ENCODE data around the gene USP11.

USP11 gene

DNA sequence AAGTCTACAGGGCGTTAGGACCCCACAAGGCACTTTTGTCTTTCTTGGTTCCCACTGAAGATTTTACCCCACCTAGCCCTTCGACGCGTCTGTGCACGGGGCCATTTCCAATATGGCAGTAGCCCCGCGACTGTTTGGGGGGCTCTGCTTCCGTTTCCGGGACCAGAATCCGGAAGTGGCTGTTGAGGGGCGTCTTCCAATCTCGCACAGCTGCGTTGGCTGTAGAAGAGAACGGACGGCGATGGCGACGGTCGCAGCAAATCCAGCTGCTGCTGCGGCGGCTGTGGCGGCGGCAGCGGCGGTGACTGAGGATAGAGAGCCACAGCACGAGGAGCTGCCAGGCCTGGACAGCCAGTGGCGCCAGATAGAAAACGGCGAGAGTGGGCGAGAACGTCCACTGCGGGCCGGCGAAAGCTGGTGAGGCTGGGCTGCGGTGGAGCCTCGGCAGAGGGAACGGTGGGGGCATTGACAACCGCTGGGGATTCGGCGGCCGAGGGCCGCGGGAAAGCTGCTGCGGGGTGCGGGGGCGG is at the start of gene USP11:
USP11 (plus strand) TSS at position 207 of the 530 bp plus-strand sequence; CDS start at position 242, 35 bp downstream.
- H3K4me3 Mint-ChIP-seq: peak within 1 kb of the TSS; percentile 89
- H3K4me1 Mint-ChIP-seq: peaks cover 8% of the 10 kb centered on the region
- peak; percentile 57 for ATAC-seq
- H3K27ac Mint-ChIP-seq: peak within 1 kb of the TSS; percentile 99
- no peaks in the 10 kb centered on the region for H3K27me3 Mint-ChIP-seq
- H3K36me3 Mint-ChIP-seq: peaks cover 30% of the 10 kb centered on the region
- no peaks in the 10 kb centered on the region for H3K9me3 Mint-ChIP-seq

- Mint-ChIP-seq H3K9me3 (no peaks in the 10 kb centered on the region), H3K36me3 (peaks cover 20% of the 10 kb centered on the region), H3K27me3 (no peaks in the 10 kb centered on the region), H3K4me3 (no peak overlapping the region), H3K27ac (no peak overlapping the region), H3K4me1 (peaks cover 6% of the 10 kb centered on the region)
- no peak for ATAC-seq
Observed at GRCh38 chrX:47184486-47184885, 48.3 kb upstream of the USP11 start.

DNA sequence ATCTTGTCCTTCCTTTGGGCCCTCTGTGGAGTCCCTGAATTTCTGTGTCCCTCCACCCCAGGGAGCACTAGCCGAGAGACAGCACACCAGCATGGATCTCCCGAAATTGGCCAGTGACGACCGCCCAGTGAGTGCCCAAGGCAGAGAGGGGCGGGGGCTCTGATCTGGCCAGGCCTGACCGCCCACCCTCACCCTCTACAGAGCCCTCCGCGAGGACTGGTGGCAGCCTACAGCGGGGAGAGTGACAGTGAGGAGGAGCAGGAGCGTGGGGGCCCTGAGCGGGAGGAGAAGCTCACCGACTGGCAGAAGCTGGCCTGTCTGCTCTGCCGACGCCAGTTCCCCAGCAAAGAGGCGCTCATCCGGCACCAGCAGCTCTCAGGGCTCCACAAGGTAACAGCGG is 47.6 kb upstream of the USP11 start:
- H3K36me3 Mint-ChIP-seq: peaks cover 20% of the 10 kb centered on the region
- H3K4me3 Mint-ChIP-seq: no peak overlapping the region
- H3K9me3 Mint-ChIP-seq: no peaks in the 10 kb centered on the region

GRCh38 chrX:47186096-47186740 is 46.6 kb upstream of the USP11 start:
- no peak overlapping the region for H3K27ac Mint-ChIP-seq
- H3K4me1 Mint-ChIP-seq: peaks cover 16% of the 10 kb centered on the region
- peaks cover 20% of the 10 kb centered on the region for H3K36me3 Mint-ChIP-seq
- no peaks in the 10 kb centered on the region for H3K9me3 Mint-ChIP-seq
- no peak for ATAC-seq
- H3K27me3 Mint-ChIP-seq: no peaks in the 10 kb centered on the region
- H3K4me3 Mint-ChIP-seq: no peak overlapping the region

More for the DNA sequence above, 47.6 kb upstream of the USP11 start:
- no peak for ATAC-seq
- Mint-ChIP-seq H3K4me1 (peaks cover 7% of the 10 kb centered on the region), H3K27me3 (no peaks in the 10 kb centered on the region), H3K27ac (no peak overlapping the region)

DNA sequence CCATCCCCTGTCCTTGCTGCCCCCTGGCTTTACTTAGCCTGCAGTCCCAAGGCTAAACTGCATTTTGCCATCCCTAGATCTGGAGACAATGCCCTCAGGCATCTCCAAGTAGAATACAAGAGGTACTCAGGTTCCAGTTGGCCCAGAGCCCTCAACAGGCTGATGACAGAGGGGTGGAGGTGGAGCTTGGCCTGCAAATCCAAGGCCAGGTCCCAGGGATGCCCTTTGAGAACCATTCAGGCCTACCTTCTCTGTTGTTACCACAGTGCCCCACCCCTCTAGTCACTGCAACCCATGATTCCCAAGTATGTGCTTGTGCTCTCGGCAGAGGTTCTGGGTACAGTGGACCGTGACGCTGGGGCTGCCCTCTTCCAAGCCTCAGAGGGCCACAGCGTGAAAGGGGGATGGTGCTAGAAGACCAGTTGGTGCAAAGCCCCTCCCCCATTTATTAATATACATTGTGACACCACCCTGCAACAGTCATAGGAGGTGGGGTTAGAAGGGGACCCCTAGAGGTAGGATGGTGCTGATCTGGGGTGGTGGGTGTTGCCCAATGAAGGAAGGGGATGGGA is 45.6 kb upstream of the USP11 start:
- peaks cover 16% of the 10 kb centered on the region for H3K4me1 Mint-ChIP-seq

DNA sequence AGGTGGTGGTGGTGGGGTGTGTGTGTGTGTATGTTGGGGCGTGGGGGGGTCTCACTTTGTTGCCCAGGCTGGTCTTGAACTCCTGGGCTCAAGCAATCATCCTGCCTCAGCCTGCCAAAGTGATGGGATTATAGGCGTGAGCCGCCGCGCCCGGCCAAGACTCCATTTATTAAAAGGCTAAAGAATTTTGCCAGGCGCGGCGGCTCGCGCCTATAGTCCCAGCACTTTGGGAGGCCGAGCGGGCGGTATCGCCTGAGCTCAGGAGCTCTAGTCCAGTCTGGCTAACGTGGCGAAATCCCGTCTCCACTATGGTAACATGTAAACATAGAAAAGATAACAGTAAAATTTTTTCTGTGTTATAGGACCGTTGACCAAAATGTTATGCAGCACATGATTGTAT is 42.9 kb upstream of the USP11 start:
- no peak for ATAC-seq
- no peaks in the 10 kb centered on the region for H3K27me3 Mint-ChIP-seq
- peaks cover 34% of the 10 kb centered on the region for H3K4me1 Mint-ChIP-seq
- no peak overlapping the region for H3K27ac Mint-ChIP-seq
- no peak overlapping the region for H3K4me3 Mint-ChIP-seq
- H3K9me3 Mint-ChIP-seq: no peaks in the 10 kb centered on the region
- H3K36me3 Mint-ChIP-seq: peaks cover 6% of the 10 kb centered on the region

More for the DNA sequence above, 45.6 kb upstream of the USP11 start:
- no peak overlapping the region for H3K27ac Mint-ChIP-seq
- no peaks in the 10 kb centered on the region for H3K27me3 Mint-ChIP-seq
- H3K4me3 Mint-ChIP-seq: no peak overlapping the region
- no peak for ATAC-seq
- H3K9me3 Mint-ChIP-seq: no peaks in the 10 kb centered on the region
- peaks cover 13% of the 10 kb centered on the region for H3K36me3 Mint-ChIP-seq

GRCh38 chrX:47190445-47191269 is 42.2 kb upstream of the USP11 start:
- Mint-ChIP-seq H3K9me3 (no peaks in the 10 kb centered on the region), H3K4me3 (peak overlapping the region; percentile 98), H3K27me3 (no peaks in the 10 kb centered on the region), H3K4me1 (peaks cover 41% of the 10 kb centered on the region), H3K36me3 (peaks cover 5% of the 10 kb centered on the region), H3K27ac (peak overlapping the region; percentile 95)
- ATAC-seq: peak; percentile 88

DNA sequence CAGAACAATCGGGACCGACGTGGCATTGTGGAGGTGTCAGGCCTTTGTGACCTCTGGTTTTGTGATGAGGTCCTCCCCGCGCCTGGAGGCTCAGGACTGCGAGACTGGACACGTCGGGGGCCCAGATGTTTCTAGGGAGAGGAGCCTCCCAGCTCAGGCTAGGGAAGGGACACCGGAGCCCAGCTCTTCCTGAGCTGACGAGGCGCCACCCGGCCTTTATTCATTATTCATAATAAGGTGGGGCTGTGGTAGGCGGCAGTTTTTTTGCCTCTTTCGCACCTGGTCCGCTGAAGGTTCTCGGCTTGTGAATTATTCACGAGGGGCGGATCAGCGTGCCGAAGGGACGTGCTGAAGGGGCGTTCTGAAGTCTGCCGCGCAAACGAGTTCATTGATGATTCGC is 41.5 kb upstream of the USP11 start:
- Mint-ChIP-seq H3K4me3 (peak overlapping the region; percentile 98), H3K36me3 (peaks cover 8% of the 10 kb centered on the region), H3K27me3 (no peaks in the 10 kb centered on the region), H3K9me3 (no peaks in the 10 kb centered on the region), H3K4me1 (peaks cover 48% of the 10 kb centered on the region), H3K27ac (peak overlapping the region; percentile 95)
- peak; percentile 53 for ATAC-seq

DNA sequence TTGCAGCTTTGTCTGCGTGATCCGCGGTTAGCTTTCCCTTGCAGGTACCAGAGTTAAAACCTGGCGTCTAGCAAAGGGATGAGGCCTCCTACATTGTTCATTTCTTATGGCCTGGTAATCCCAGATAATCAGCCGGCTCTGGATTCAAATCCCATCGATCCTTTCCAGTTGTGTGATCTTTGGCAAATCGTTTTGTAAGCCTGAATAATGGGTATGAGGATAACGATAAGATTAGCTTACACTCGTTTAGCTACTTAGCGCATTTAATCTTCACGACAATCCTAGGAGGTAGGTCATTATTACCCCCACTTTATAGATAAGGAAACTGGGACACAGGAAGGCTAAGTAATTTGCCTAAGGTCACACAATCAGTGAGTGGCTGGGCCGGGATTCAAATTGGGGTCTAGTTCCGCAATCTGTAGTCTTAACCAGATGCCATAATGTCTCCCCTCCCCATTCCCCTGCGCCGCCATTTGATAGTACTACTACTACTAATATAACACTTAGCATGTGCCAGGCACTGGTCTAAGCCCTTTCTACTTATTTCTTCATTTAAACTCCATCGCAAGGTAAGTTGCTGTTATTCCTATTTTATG is 40.9 kb upstream of the USP11 start:
- H3K36me3 Mint-ChIP-seq: peaks cover 9% of the 10 kb centered on the region
- H3K27me3 Mint-ChIP-seq: no peaks in the 10 kb centered on the region
- peak overlapping the region; percentile 95 for H3K27ac Mint-ChIP-seq
- no peaks in the 10 kb centered on the region for H3K9me3 Mint-ChIP-seq
- H3K4me1 Mint-ChIP-seq: peaks cover 54% of the 10 kb centered on the region
- peak overlapping the region; percentile 98 for H3K4me3 Mint-ChIP-seq
- ATAC-seq: no peak

GRCh38 chrX:47193475-47194193 is 39.2 kb upstream of the USP11 start, which contains the start of gene UBA1:
UBA1 (plus strand) TSS chrX:47193829; CDS start chrX:47198803, 4,974 bp downstream.
- Mint-ChIP-seq H3K4me1 (peaks cover 56% of the 10 kb centered on the region), H3K9me3 (no peaks in the 10 kb centered on the region), H3K27ac (peak within 1 kb of the TSS; percentile 96), H3K36me3 (peaks cover 11% of the 10 kb centered on the region), H3K27me3 (no peaks in the 10 kb centered on the region), H3K4me3 (peak within 1 kb of the TSS; percentile 97)
- ATAC-seq: peak; percentile 91

GRCh38 chrX:47194194-47194787 is 38.5 kb upstream of the USP11 start:
- Mint-ChIP-seq H3K27me3 (no peaks in the 10 kb centered on the region), H3K27ac (peak overlapping the region; percentile 96), H3K36me3 (peaks cover 18% of the 10 kb centered on the region), H3K4me1 (peaks cover 55% of the 10 kb centered on the region), H3K4me3 (peak overlapping the region; percentile 97), H3K9me3 (no peaks in the 10 kb centered on the region)
- no peak for ATAC-seq

DNA sequence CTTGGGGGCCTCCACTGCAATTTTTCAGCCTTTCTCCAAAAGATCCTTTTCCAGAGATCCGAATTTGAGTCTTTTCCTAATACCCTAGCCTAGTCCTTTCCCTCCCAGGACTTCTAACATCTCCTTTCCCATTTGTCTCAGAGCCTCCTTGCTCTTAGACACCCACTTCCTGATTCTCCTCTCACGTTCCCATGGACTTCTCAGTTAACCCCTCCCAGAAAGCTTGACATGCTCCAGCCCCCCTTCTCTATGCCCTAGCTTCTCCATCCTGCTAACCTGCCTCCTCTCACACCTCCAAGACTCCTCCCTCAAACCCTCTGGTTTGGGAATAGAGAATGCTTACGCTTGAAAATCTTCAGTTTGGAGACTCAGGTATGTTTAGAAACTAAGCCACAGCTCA is 36.7 kb upstream of the USP11 start:
- peak overlapping the region; percentile 97 for H3K4me3 Mint-ChIP-seq
- ATAC-seq: no peak
- H3K36me3 Mint-ChIP-seq: peaks cover 23% of the 10 kb centered on the region
- peak overlapping the region; percentile 96 for H3K27ac Mint-ChIP-seq
- H3K9me3 Mint-ChIP-seq: no peaks in the 10 kb centered on the region
- H3K27me3 Mint-ChIP-seq: no peaks in the 10 kb centered on the region
- peaks cover 46% of the 10 kb centered on the region for H3K4me1 Mint-ChIP-seq

DNA sequence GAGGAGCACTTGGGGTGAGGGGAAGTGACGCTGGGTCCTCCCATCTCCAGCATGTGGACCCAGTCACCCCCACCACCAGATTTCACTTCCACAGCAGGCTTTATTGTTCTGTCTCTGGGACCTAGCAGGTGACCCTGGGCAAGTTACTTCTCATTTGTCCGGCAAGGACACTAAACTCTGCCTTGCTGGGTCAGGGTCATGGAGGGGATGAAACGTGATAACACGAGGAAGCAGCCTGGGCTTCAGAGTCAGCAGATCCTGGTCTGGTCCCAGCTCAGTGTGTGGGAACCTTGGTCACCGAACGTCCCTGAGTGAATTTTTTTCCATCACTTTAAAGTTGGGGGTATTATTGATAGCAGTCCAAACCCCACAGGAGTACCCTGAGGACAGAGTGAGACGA is 35.3 kb upstream of the USP11 start:
- H3K36me3 Mint-ChIP-seq: peaks cover 37% of the 10 kb centered on the region
- H3K27ac Mint-ChIP-seq: no peak overlapping the region
- H3K4me1 Mint-ChIP-seq: peaks cover 44% of the 10 kb centered on the region
- H3K9me3 Mint-ChIP-seq: no peaks in the 10 kb centered on the region
- H3K4me3 Mint-ChIP-seq: no peak overlapping the region
- no peak for ATAC-seq
- H3K27me3 Mint-ChIP-seq: no peaks in the 10 kb centered on the region

DNA sequence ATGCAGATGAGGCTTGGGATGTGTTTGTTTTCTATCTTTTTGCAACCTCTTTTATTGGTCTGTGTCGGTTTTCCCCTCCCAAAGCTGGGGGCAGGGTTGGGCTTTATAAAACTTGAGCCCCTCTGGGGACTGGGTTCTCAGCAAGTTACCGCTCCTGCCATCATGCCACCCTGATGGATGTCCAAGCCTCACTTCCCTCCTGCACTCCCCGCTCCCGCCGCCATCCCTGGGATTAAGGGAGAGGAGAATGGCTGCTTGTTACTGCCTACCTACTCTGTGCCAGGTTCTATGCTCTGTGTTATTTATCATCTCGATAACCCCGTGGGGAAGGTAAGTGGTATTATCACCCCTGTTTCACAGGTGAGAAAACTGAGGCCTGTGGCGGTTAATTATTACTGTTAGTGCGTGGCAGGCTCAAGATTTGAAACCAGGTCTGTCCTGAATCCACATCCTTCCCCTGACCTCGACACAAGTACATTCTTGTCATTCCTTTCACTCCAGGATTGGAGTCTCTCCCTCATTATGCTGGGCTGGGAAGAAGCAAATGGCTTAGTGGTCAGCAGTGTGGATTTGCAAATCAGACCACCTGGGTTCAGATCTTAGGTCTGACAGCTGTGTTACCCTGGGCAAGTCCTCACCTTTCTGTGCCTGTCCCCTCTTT is 34.7 kb upstream of the USP11 start:
- Mint-ChIP-seq H3K9me3 (no peaks in the 10 kb centered on the region), H3K36me3 (peaks cover 41% of the 10 kb centered on the region), H3K27ac (no peak overlapping the region), H3K4me1 (peaks cover 38% of the 10 kb centered on the region), H3K27me3 (no peaks in the 10 kb centered on the region), H3K4me3 (no peak overlapping the region)
- ATAC-seq: no peak
